AG08396 (cell line): ENCODE measurements around the gene IFIT2.
"Not testable (repeated sequence)": the region's sequence is repeated elsewhere in the genome, so short reads cannot be mapped to it uniquely, and the experiment has no call there.

Experiments used
- DNase-seq: peaks from one replicate; pipeline ENCODE4 v3.0.0; 2012; ENCODE audit warnings: low spot score, mixed read lengths

IFIT2 gene

DNA sequence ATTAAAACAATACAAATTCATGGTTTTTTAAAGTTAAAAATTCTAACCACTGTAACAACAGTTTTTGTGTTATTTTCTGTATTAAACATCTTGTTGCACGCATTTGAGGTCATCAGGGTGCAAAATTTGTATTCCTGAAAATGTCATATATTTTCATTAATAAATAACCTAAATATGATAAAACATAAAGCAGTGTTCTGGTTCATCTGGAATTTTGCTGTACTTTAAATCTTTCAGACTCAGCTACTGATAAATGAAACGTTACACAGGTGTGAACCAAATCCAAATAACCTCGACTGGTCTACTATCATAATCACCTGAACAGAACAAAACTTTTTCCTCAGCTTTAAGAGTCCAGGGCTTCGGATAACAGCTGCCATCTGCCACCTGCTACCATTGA is 6.9 kb downstream of the IFIT2 start:
- no peak for DNase-seq

DNA sequence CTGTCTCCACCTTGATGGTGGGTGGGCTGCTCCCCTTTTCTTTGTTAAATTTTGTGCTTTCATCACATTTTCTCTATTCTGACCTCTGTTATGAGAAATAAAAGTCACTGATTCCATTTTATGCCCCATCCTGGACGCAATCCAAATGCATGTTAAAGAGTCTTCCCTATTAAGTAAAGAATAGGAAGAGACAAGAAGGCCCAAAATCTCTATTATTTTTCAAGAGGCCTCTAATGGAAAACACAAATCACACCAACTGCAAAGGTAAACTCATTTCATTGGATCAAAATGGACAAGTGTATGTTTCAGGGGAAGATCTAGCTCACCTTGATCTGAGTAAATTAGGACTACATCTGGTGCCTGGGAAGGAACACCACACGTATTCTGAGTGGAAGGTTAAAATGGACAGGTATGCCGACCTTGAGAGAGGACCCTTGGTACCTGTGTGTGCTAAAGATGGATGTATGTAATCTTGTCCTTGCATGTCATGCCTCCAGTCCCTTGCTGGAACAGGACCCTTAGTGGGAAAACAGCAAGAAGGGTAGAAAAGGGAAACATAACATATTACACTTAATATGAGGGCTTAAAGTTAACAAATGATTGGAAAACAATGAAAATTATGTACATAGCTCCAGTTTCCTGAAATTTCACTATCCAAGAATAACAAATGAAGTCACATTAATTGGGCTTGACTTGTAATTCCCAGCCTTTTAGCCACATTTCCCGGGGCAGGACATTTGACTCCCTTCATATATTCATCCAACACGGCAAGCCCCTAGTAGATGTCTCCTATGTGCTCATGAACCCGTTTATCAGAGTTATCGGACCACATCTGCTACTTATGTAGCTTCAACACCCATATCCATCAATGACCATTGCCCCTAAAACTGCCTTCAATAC is 7.6 kb downstream of the IFIT2 start:
- no peak for DNase-seq

DNA sequence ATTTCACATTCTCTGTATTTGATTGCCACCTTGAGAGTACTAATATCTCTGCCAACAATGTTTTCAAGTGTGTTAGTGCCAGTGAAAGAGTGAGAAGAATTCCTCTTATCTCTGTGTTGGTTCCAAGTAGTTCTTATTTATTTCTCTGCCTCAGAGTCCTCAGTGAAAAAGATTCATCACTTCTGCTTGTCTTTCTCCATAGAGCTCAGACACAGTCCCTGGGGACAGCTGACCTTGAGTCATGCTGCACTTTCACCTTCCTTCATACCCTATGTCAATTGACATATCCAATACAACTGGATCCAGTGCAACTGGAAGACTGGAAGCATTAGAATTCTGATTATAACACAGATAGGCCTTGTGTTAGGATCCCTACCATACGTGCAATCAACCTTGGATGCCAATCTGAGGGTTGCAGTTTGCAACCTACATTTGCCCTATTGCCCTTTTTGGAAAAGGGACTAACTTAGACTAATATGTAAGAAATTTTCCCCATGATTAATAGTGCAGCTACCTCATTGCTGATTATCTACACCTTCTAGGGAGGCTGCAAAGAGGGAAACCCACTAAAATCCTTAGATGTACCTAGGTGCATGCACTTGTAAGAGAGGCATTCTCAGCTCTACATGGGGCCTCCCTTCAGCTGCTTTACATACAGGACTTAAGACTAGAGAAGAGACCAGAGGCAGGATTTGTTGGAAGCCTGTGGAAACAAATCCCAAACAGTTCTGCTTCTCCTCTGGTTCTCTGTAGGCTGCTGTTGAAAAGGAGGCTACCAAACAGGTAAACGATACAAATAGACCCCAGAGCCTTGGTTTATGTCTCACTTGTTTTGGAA is 8.4 kb downstream of the IFIT2 start:
- DNase-seq, result no peak

DNA sequence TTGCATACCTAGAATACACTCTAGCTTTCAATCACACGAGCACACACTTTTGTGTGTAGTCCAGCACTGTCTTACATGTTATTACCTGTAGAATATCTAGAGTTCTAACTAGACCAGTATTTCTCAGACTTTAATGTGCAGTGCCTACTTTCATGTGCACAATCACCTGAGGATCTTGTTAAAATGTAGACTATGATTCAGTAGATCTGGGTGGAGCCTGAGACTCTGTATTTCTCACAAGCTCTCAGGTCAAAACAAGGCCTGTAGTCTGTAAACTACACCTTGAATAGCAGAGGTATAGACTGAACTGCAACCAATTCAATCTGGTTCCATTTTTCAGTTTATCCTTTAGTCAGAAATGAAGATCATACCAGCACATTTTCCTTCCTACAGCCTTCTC is 11.1 kb downstream of the IFIT2 start:
- DNase-seq, result no peak

DNA sequence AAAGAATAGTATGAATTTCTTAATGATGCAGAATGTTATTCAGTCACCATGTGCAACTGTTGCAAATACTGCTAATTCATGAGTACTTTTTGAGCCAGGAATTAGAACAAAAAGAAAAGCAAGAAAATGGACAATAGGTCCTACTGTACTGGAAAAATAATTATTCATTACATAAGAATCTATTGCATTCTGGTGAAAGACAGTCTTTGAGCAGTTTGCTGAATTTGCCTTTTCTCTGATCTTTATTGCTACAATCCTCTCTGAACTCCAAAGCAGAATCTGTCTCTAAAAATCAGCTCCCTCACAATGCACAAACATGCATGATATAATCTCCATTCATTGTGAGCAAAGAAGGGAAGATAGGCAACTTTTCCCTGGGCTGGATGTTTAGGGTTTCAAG is 12.8 kb downstream of the IFIT2 start:
- no peak for DNase-seq

DNA sequence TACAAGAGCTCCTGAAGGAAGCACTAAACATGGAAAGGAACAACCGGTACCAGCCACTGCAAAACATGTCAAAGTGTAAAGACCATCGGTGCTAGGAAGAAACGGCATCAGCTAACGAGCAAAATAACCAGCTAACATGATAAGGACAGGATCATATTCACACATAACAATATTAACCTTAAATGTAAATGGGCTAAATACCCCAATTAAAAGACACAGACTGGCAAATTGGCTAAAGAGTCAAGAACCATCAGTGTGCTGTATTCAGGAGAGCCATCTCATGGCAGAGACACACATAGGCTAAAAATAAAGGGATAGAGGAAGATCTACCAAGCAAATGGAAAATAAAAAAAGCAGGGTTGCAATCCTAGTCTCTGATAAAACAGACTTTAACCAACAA is 16.2 kb downstream of the IFIT2 start:
- DNase-seq, result not testable (repeated sequence)

DNA sequence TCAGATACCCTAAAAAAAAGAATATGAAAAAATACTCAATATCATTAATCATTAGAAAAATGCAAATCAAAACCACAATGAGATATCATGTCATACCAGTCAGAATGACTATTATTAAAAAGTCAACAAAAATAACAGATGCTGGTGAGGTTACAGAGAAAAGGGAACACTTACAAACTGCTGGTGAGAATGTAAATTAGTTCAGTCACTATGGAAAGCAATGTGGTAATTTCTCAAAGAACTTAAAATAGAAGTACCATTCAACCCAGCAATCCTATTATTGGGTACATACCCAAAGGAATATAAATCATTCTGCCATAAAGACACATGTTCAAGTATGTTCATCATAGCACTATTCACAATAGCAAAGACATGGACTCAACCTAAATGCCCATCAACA is 23.2 kb downstream of the IFIT2 start:
- not testable (repeated sequence) for DNase-seq

DNA sequence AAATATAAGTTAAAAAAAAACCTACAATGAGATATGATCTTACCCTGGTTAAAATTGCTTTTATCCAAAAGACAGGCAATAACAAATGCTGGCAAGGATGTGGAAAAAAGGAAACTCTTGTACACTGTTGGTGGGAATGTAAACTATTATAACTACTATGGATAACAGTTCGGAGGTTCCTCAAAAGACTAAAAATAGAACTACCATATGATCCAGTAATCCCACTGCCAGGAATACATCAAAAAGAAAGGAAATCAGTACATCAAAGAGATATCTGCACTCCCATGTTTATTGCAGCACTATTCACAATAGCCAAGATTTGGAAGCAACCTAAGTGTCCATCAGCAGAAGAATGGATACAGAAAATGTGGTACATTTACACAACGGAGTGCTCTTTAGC is 24.0 kb downstream of the IFIT2 start:
- not testable (repeated sequence) for DNase-seq

DNA sequence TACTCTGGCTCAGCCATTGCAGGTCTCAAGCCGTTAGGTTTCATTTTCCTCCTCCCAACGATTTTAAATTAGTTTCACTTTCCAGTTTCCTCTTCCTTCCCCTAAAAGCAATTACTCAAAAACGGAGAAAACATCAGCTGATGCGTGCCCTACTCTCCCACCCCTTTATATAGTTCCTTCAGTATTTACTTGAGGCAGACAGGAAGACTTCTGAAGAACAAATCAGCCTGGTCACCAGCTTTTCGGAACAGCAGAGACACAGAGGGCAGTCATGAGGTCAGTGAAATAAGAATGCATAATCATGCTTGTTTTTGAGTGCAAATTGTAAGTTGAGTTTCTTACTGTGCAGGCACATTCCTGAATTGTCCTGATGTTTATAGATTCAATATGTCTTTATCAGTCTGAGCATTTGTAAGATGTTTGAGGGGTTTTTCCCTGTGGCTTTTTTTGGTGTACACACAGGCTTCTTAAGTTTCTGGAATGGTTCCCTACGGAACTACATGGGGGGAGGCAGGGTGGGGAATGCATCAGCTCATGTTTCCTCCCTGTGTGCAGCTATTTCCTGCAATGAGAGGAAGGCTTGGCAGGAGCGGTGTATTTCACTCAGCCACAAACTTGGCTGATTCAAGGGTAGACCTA is 26.1 kb downstream of the IFIT2 start, which contains the start of gene IFIT3:
Gene IFIT3 (plus strand): TSS at position 195 of the 639 bp plus-strand sequence. CDS start 77 bp downstream, at position 272.
- peak; percentile 84 for DNase-seq

DNA sequence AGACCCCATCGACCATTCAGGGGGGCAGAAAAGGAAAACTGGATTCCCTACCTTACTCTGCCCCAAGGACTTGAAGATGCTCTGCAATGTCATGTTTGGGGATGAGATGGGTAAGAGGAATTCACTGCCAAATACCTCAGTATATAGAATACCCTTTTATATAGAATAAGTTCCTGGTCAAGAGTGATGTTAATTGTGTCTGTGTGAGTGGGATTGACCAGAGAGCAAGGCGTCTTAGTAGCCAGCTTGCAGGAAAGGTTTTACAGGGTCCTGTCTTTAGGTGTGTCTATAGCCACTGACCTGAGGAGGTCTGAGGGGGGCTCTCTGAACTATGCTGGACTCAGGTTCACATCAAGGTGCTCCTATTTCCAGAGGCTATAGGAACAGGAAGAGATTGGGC is 27.3 kb downstream of the IFIT2 start:
- DNase-seq, result no peak

DNA sequence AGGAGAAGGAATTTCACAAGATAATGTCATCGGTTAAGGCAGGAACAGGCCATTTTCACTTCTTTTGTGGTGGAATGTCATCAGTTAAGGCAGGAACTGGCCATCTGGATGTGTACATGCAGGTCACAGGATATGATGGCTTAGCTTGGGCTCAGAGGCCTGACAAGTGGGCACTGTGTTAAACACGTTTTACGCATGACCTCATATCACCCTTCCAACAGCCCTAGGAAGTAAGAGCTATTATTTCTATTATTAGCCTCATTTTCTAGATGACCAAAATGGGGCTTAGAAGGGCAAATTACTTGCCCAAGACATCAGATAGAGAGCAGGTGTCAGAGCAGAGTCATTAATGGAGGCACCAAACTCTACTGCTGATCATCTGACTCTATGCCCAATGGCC is 28.2 kb downstream of the IFIT2 start:
- not testable (repeated sequence) for DNase-seq

DNA sequence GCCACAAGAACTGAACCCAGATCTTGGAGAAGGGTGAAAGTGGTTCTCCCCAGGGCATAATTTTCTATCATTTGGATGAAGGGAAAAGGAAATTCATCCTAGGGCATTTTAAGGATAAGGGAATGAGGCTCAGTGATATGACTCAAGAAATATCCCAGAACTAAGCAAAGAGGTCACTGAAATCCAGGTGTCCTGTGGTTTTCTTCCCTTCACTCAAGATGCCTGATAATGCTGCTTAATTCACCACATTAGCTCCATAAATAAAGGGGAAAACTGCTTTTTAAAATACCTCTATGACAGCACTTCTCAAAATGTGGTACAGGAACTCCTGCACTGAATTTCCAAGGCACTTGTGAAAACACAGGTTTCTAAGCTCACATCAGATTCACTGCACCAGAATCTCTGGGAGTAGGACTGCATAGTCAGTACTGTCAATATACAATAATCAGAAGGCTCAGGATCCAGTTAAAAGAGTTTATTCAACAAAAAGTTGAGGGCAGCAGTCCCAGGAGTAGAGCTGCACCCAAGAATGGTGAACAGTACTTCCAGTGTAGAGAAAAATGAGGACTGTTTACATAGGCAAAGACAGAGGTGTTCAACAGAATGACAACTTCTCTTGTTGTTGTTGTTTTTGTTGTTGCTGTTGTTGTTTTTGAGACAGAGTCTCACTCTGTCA is 28.8 kb downstream of the IFIT2 start:
- DNase-seq, result no peak

DNA sequence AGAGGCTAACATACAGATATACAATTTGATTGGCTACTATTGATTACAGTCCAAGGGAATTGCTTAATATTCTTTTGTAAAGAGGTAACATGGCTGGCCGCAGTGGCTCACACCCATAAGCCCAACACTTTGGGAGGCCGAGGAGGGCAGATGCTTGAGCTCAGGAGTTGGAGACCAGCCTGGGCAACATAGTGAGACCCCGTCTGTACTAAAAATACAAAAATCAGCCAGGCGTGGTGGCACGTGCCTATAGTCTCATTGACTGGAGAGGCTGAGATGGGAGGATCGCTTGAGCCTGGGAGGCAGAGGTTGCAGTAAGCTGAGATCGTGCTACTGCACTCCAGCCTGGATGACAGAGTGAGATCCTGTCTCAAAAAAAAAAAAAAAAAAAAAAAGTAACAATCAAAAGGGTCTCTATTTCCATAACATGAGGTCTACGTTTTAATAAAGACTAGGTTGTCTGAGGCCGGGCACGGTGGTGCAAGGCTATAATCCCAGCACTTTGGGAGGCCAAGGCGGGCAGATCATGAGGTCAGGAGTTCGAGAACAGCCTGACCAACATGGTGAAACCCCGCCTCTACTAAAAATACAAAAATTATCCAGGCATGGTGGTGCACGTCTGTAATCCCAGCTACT is 29.8 kb downstream of the IFIT2 start:
- DNase-seq, result not testable (repeated sequence)

DNA sequence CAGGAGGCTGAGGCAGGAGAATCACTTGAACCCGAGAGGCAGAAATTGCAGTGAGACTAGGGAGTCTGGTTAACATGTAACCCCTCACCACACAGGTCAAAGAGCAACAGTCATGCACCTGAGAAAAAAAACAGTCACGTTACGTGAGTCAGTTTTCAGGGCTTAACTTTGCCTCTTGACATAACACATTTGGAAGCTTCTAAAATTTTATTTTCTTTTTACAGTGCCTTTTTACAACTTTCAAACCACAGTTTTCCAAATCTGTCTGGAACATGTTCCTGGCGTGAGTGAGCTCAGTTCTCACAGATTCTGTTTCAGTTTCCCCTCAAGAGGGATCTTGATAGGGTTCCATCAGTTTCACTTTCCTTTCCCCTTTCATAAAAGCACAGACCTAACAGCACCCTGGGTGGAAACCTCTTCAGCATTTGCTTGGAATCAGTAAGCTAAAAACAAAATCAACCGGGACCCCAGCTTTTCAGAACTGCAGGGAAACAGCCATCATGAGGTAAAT is 30.3 kb downstream of the IFIT2 start:
- DNase-seq, result peak; percentile 44

DNA sequence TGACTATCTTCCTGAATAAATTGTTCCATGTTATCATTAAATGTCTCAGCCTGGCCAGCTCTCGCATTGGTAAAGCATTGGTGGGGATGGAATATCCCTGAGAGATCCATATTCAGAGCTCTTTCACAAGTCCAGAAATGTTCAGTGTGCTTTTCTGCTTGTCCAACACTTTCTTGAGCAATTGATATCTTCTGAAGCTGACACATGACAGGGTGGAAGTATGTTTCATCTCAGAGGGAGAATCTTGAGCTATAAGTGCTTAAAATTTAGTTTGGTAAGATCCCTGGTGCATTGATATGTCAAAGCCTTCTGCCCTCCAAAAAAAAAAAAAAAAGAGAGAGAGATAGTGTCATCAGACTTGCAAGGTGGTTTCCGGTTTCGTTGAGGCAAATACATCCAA is 33.4 kb downstream of the IFIT2 start:
- no peak for DNase-seq

DNA sequence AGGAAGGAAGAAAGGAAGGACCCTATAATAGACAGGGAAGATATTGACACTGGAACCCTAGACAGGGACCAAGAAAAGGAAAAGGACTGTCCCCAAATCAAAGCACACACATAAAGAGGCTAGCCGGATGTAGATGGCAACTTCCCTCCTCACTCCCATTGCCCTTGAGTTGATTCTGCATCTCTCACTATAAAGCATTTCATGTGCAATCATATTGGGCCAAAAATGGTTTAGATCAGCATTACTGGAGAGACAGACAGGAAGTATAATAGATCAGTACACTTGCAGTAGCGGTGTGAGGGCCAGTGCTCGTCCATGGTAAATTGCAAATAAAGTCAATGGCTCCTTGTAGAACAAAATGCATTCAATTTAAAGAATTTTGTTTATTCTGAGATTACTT is 34.4 kb downstream of the IFIT2 start:
- no peak for DNase-seq

DNA sequence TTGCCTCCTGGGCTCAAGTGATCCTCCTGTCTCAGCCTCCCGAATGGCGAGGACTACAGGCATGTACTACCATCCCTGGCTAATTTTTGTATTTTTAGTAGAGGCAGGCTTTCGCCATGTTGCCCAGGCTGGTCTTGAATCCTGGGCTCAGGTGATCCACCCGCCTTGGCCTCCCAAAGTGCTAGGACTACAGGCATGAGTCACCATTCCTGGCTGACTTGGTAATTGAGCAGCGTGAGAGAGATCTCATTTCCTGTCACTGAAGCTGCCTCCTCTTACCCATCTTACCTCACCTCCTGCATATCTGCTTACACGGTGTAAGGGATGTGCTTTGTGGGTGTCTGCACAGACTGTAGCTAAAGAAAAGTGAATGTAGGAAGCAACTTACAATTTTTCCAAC is 35.6 kb downstream of the IFIT2 start:
- DNase-seq, result no peak

DNA sequence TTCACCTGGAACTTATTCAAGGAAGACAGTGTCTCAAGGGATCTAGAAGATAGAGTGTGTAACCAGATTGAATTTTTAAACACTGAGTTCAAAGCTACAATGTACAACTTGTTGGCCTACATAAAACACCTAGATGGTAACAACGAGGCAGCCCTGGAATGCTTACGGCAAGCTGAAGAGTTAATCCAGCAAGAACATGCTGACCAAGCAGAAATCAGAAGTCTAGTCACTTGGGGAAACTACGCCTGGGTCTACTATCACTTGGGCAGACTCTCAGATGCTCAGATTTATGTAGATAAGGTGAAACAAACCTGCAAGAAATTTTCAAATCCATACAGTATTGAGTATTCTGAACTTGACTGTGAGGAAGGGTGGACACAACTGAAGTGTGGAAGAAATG is 36.9 kb downstream of the IFIT2 start:
- no peak for DNase-seq

DNA sequence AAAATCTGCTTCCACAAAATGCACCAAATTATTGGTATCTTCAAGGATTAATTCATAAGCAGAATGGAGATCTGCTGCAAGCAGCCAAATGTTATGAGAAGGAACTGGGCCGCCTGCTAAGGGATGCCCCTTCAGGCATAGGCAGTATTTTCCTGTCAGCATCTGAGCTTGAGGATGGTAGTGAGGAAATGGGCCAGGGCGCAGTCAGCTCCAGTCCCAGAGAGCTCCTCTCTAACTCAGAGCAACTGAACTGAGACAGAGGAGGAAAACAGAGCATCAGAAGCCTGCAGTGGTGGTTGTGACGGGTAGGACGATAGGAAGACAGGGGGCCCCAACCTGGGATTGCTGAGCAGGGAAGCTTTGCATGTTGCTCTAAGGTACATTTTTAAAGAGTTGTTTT is 38.0 kb downstream of the IFIT2 start:
- DNase-seq, result no peak

DNA sequence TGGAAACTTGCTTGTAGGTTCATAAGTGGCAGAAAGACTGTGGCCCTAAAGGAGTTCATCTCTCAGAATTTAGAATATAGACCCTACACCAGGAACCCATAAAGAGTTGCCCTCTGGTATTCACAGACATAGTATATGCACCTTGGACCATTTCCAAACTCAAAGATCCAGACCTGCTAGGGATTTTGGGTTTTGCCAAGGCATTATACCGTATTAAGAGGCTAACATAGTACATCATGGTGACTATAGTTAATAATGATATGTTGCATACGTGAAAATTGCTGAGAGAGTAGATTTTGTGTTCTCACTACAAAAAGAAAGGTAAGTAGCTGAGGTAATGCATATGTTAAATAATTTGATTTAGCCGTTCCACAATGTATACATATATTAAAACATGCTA is 39.8 kb downstream of the IFIT2 start:
- DNase-seq, result no peak
